Measurements from ENCODE around the gene SLC35B2.

- no peak for TF ChIP-seq CTCF (IDR thresholded peaks at IDR 0.05)
- TF ChIP-seq POLR2AphosphoS5 (IDR thresholded peaks at IDR 0.05) = no peak
- no peak for TF ChIP-seq POLR2A (IDR thresholded peaks at IDR 0.05)
Observed at GRCh38 chr6:44273617-44274016, 16.3 kb upstream of the SLC35B2 start.
